Endothelial cell of umbilical vein (primary cell): ENCODE measurements around the gene FYN. TPM values are rescaled to one million over a fixed set of nuclear protein-coding genes. Genes with fewer than 3 reads are reported as not detected.

Experiments
- BruUV-seq: library from RNA; stranded (reverse); fragments of 400-500 nt; replicated peaks from 2 replicates; lab custom pipeline; 2021; lab: Mats Ljungman, UMichigan
- CTCF ChIA-PET: fragments of 300-600, 350-600 bp; sonication (Branson Sonifier 250); formaldehyde crosslinking; loops from one replicate; lab custom pipeline; 2021; ENCODE audit warnings: antibody characterized with exemption, inconsistent platforms; lab: Charles Lee
- POLR2A ChIA-PET: fragments of 300-600, 350-600 bp; sonication (Branson Sonifier 250); formaldehyde crosslinking; loops from one replicate; lab custom pipeline; 2021; ENCODE audit warnings: antibody characterized with exemption, inconsistent platforms; lab: Charles Lee
- DNase-seq: peaks from one replicate; pipeline ENCODE4 v3.0.0-alpha.2; 2011; ENCODE audit warnings: low read depth, low spot score
- FAIRE-seq: peaks from 2 replicates; lab custom pipeline; 2011; peaks lifted over from hg19 to GRCh38; lab: Jason Lieb, UNC
- H2AFZ ChIP-seq: 2 replicates; pipeline ENCODE4 v1.6.0; 2012; ENCODE audit warnings: low read depth, low read length, control low read depth, inconsistent platforms
- H3K27ac ChIP-seq: 2 replicates; pipeline ENCODE4 v1.5.1; 2011; ENCODE audit warnings: low read depth, mild to moderate bottlenecking, control low read depth, low read length, moderate library complexity; ENCODE audit not compliant: insufficient read depth
- H3K27me3 ChIP-seq, 2 experiments: 2 replicates each; pipeline versions ENCODE4 v1.6.0 to v1.6.1; 2011; ENCODE audit warnings: low read length in 2 of 2, mixed read lengths in 1 of 2; ENCODE audit not compliant: control insufficient read depth in 2 of 2, insufficient read depth in 2 of 2
- H3K36me3 ChIP-seq, 2 experiments: 2 replicates in 1 of 2; 3 replicates in 1 of 2; pipeline ENCODE4 v1.5.1; 2011; ENCODE audit warnings: low read length in 2 of 2, mild to moderate bottlenecking in 1 of 2, moderate library complexity in 1 of 2; ENCODE audit not compliant: control insufficient read depth in 2 of 2, insufficient read depth in 2 of 2; ENCODE audit errors: extremely low read depth in 1 of 2
- H3K4me1 ChIP-seq: 3 replicates; pipeline ENCODE4 v1.5.1; 2011; ENCODE audit warnings: mild to moderate bottlenecking, low read length; ENCODE audit not compliant: control insufficient read depth, insufficient read depth; ENCODE audit errors: extremely low read depth
- H3K4me2 ChIP-seq: 2 replicates; pipeline ENCODE4 v1.6.1; 2011; ENCODE audit warnings: low read length, control low read depth, mixed read lengths; ENCODE audit not compliant: insufficient read depth
- H3K4me3 ChIP-seq, 3 experiments: fragments of 200-600 bp in 1 of 3; sonication (generic), shearing (Covaris generic) in 1 of 3; replicated peaks in 1 of 3; 2 replicates each; pipeline ENCODE4 v1.5.1; 2011 to 2016; ENCODE audit warnings: control low read depth in 3 of 3, low read length in 3 of 3, mild to moderate bottlenecking in 2 of 3, inconsistent platforms in 1 of 3, low read depth in 1 of 3, moderate library complexity in 1 of 3; ENCODE audit not compliant: insufficient read depth in 1 of 3
- H3K79me2 ChIP-seq: 2 replicates; pipeline ENCODE4 v1.6.0; 2012; ENCODE audit warnings: low read length, inconsistent platforms; ENCODE audit not compliant: control insufficient read depth, insufficient read depth
- H3K9ac ChIP-seq: replicated peaks from 2 replicates; pipeline ENCODE3; 2011; ENCODE audit warnings: low read length, control low read depth; ENCODE audit not compliant: insufficient read depth; ENCODE audit errors: extremely low read depth
- H3K9me1 ChIP-seq: replicated peaks from 3 replicates; pipeline ENCODE4 v1.6.0; 2011; ENCODE audit warnings: mild to moderate bottlenecking, low read length; ENCODE audit not compliant: control insufficient read depth, insufficient read depth; ENCODE audit errors: extremely low read depth
- H3K9me3 ChIP-seq: replicated peaks from 2 replicates; pipeline ENCODE4 v1.5.1; 2012; ENCODE audit warnings: low read length, inconsistent platforms; ENCODE audit not compliant: control insufficient read depth, insufficient read depth
- H4K20me1 ChIP-seq: replicated peaks from 2 replicates; pipeline ENCODE3; 2011; ENCODE audit warnings: mild to moderate bottlenecking, low read length; ENCODE audit not compliant: control insufficient read depth, insufficient read depth; ENCODE audit errors: extremely low read depth
- CTCF ChIP-seq, 2 donors: IDR thresholded peaks; 1 replicate in 1 of 2; 2 replicates in 1 of 2; pipeline ENCODE4 v1.5.1; 2011; ENCODE audit warnings: low read length in 2 of 2, mild to moderate bottlenecking in 2 of 2, moderate library complexity in 2 of 2, control low read depth in 1 of 2, inconsistent platforms in 1 of 2, low read depth in 1 of 2; ENCODE audit not compliant: insufficient read depth in 1 of 2; ENCODE audit errors: extremely low read depth in 1 of 2
- EZH2 ChIP-seq: IDR thresholded peaks from 2 replicates; pipeline ENCODE4 v1.6.1; 2012; ENCODE audit warnings: borderline replicate concordance, low read depth, mild to moderate bottlenecking, moderate library complexity, low read length, inconsistent platforms; ENCODE audit not compliant: severe bottlenecking
- FOS ChIP-seq: IDR thresholded peaks from 2 replicates; pipeline ENCODE4 v1.6.1; 2011; ENCODE audit warnings: mild to moderate bottlenecking, low read length, moderate library complexity, borderline replicate concordance; ENCODE audit not compliant: insufficient read depth
- GATA2 ChIP-seq: IDR thresholded peaks from 2 replicates; pipeline ENCODE4 v1.7.0; 2011; ENCODE audit warnings: low read depth, mild to moderate bottlenecking, moderate library complexity, mixed read lengths, low read length; ENCODE audit not compliant: insufficient read length, insufficient read depth
- JUN ChIP-seq: IDR thresholded peaks from 2 replicates; pipeline ENCODE4 v1.6.1; 2011; ENCODE audit warnings: borderline replicate concordance, low read depth; ENCODE audit not compliant: insufficient read length, insufficient read depth
- MAX ChIP-seq: IDR thresholded peaks from 2 replicates; pipeline ENCODE4 v1.6.1; 2011; ENCODE audit not compliant: insufficient read depth, insufficient read length
- MYC ChIP-seq: IDR thresholded peaks from one replicate; pipeline ENCODE4 v1.6.1; 2011; ENCODE audit warnings: mild to moderate bottlenecking, low read depth, low read length
- POLR2A ChIP-seq: IDR thresholded peaks from 2 replicates; pipeline ENCODE4 v1.6.1; 2012; ENCODE audit warnings: low read depth, mild to moderate bottlenecking, control low read depth, low read length
- POLR2AphosphoS5 ChIP-seq: IDR thresholded peaks from 2 replicates; pipeline ENCODE4 v1.6.1; 2012; ENCODE audit warnings: low read depth, mild to moderate bottlenecking, control low read depth, low read length, moderate library complexity; ENCODE audit not compliant: insufficient read depth
- dilution Hi-C: fragments of 300-500 bp; cut with MboI; formaldehyde crosslinking; loops from one replicate; pipeline ENCODE4 v1.15.0; 2019; ENCODE audit warnings: low sequenced_read_pairs; ENCODE audit not compliant: extremely low pct_ligation_motif_present
- intact Hi-C: fragments of 100-400 bp; cut with micrococcal nuclease; formaldehyde crosslinking; loops from one replicate; pipeline ENCODE4 v1.10.0; 2022
- polyA plus RNA-seq, 4 experiments: library from polyadenylated mRNA; depleted of rRNA in 3 of 4; stranded (reverse) in 3 of 4; unstranded in 1 of 4; fragments of >200 nt; gene quantifications; 2 replicates each; pipeline versions ENCODE4 v1.2.1 to v1.2.3, GENCODE V29; 2011 to 2012; ENCODE audit warnings: missing spikeins in 1 of 4
- total RNA-seq: library from RNA; stranded (reverse); gene quantifications from 2 replicates; pipeline ENCODE4 v1.2.3, GENCODE V29; 2021

FYN gene
- total and polyA plus RNA-seq, 2 donors (not counting 3 experiments of a cell fraction or from before 2014, with no cell fraction given), result 69.0 to 143 TPM

GRCh38 chr6:111849298-111849697, 24.0 kb downstream of the FYN start:
- peaks cover 54% of the 10 kb centered on the region for H3K79me2 ChIP-seq
- H3K36me3 ChIP-seq, result no peaks in the 10 kb centered on the region
- no peak overlapping the region for H3K27ac ChIP-seq
- ChIA-PET CTCF (no interaction called here), POLR2A (no interaction called here)
- H4K20me1 ChIP-seq, result peaks cover 13% of the 10 kb centered on the region
- intact Hi-C loops, result no loop called here
- H3K4me1 ChIP-seq, result peaks cover 8% of the 10 kb centered on the region
- H3K9me1 ChIP-seq, result no peaks in the 10 kb centered on the region
- H3K9ac ChIP-seq, result no peak overlapping the region
- no peak for FAIRE-seq
- no peak for DNase-seq
- no peak overlapping the region for H3K4me3 ChIP-seq
- no peak overlapping the region for H2AFZ ChIP-seq
- no peak for TF ChIP-seq POLR2AphosphoS5
- no peak for TF ChIP-seq MYC
- TF ChIP-seq EZH2, result no peak
- TF ChIP-seq MAX, result no peak
- TF ChIP-seq POLR2A, result no peak
- no peak for TF ChIP-seq GATA2
- no peak for TF ChIP-seq JUN
- no peak for TF ChIP-seq CTCF (IDR thresholded peaks at IDR 0.05; ENCODE audit: extremely low read depth in 1 of 2, insufficient read depth in 1 of 2, low read depth in 1 of 2, low read length in 2 of 2)
- TF ChIP-seq FOS, result no peak
- no peaks in the 10 kb centered on the region for H3K9me3 ChIP-seq
- dilution Hi-C loops, result no loop called here
- no peaks in the 10 kb centered on the region for H3K27me3 ChIP-seq
- no TSS peak for BruUV-seq
- H3K4me2 ChIP-seq, result no peak overlapping the region
